ENCODE data around the gene HM13. TPM values are rescaled to one million over a fixed set of nuclear protein-coding genes. Genes with fewer than 3 reads are reported as not detected.

The HM13 gene
- total RNA-seq, 1 experiment from 2014 or later, result 183 TPM

DNA sequence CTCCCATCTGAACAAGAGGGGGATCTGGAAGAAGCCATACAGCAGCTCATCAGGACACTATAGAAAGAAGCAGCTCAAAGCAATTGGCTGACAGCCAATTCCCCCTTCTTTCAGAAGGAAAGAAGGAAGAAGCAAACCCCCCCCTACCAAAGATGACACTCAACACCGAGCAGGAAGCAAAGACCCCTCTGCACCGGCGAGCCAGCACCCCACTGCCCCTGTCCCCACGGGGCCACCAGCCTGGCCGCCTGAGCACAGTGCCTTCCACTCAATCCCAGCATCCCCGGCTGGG is 38.0 kb upstream of the HM13 start (continued):
- TF ChIP-seq, protein P1, sequence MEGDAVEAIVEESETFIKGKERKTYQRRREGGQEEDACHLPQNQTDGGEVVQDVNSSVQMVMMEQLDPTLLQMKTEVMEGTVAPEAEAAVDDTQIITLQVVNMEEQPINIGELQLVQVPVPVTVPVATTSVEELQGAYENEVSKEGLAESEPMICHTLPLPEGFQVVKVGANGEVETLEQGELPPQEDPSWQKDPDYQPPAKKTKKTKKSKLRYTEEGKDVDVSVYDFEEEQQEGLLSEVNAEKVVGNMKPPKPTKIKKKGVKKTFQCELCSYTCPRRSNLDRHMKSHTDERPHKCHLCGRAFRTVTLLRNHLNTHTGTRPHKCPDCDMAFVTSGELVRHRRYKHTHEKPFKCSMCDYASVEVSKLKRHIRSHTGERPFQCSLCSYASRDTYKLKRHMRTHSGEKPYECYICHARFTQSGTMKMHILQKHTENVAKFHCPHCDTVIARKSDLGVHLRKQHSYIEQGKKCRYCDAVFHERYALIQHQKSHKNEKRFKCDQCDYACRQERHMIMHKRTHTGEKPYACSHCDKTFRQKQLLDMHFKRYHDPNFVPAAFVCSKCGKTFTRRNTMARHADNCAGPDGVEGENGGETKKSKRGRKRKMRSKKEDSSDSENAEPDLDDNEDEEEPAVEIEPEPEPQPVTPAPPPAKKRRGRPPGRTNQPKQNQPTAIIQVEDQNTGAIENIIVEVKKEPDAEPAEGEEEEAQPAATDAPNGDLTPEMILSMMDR (IDR thresholded peaks at IDR 0.05 in 2 of 3, conservative IDR thresholded peaks at IDR 0.05 in 1 of 3; ENCODE audit: borderline replicate concordance in 1 of 3, insufficient read depth in 1 of 3, low read depth in 2 of 3, low read length in 2 of 3), result no peak
- TF ChIP-seq TCF7L2 (IDR thresholded peaks at IDR 0.05; ENCODE audit: borderline replicate concordance, extremely low read depth, insufficient read depth, insufficient read length), result no peak

GRCh38 chr20:31476643-31477215 is 37.5 kb upstream of the HM13 start:
- POLR2A ChIA-PET, result no interaction called here

More at GRCh38 chr20:31476643-31477215, 37.5 kb upstream of the HM13 start:
- CTCF ChIA-PET, result interaction anchor here (0.6 kb wide), 1 partner anchor 63 kb away, joined by 5 read pairs; no protein-coding TSS in a partner anchor
- ATAC-seq (no peak), DNase-seq (ENCODE audit: low read depth, low spot score) (no peak)
- TF ChIP-seq, protein P2, sequence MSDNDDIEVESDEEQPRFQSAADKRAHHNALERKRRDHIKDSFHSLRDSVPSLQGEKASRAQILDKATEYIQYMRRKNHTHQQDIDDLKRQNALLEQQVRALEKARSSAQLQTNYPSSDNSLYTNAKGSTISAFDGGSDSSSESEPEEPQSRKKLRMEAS (IDR thresholded peaks at IDR 0.05), result no peak
- TF ChIP-seq REST (IDR thresholded peaks at IDR 0.05; ENCODE audit: low read depth) (no peak), SP1 (IDR thresholded peaks at IDR 0.05; ENCODE audit: low read depth) (no peak), EZH2phosphoT487 (IDR thresholded peaks at IDR 0.05; ENCODE audit: borderline replicate concordance) (no peak), ELF1 (IDR thresholded peaks at IDR 0.05; ENCODE audit: borderline replicate concordance, low read depth) (no peak), CBX3 (IDR thresholded peaks at IDR 0.05; ENCODE audit: low read depth) (no peak), YY1 (IDR thresholded peaks at IDR 0.05; ENCODE audit: extremely low read depth, insufficient replicate concordance, low read depth, low read length) (no peak), EGR1 (IDR thresholded peaks at IDR 0.05; ENCODE audit: low read depth) (no peak), POLR2AphosphoS5 (IDR thresholded peaks at IDR 0.05; ENCODE audit: low read depth, low read length) (no peak), TCF7L2 (IDR thresholded peaks at IDR 0.05; ENCODE audit: borderline replicate concordance, extremely low read depth, insufficient read depth, insufficient read length) (no peak), CEBPB (IDR thresholded peaks at IDR 0.05; ENCODE audit: low read depth) (no peak), FOSL1 (IDR thresholded peaks at IDR 0.05; ENCODE audit: low read depth) (no peak), SRF (IDR thresholded peaks at IDR 0.05; ENCODE audit: low read depth) (no peak), SIN3A (IDR thresholded peaks at IDR 0.05; ENCODE audit: low read depth) (no peak), POLR2A (IDR thresholded peaks at IDR 0.05; ENCODE audit: borderline replicate concordance, extremely low read depth, insufficient read depth, insufficient read length) (no peak)
- TF ChIP-seq, protein P1 (IDR thresholded peaks at IDR 0.05 in 2 of 3, conservative IDR thresholded peaks at IDR 0.05 in 1 of 3; ENCODE audit: borderline replicate concordance in 1 of 3, insufficient read depth in 1 of 3, low read depth in 2 of 3, low read length in 2 of 3), result no peak
- TF ChIP-seq, protein P3, sequence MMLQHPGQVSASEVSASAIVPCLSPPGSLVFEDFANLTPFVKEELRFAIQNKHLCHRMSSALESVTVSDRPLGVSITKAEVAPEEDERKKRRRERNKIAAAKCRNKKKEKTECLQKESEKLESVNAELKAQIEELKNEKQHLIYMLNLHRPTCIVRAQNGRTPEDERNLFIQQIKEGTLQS (IDR thresholded peaks at IDR 0.05), result no peak
- H3K36me3 ChIP-seq (ENCODE audit: control insufficient read depth in 1 of 2, insufficient read depth in 2 of 2, low read length in 2 of 2), result no peaks in the 10 kb centered on the region
- no peaks in the 10 kb centered on the region for H3K9me3 ChIP-seq (ENCODE audit: control insufficient read depth in 1 of 2, insufficient read depth in 1 of 2, low read depth in 1 of 2, low read length in 2 of 2)
- no peaks in the 10 kb centered on the region for H4K20me1 ChIP-seq (ENCODE audit: insufficient read depth)
- H3K27ac ChIP-seq (ENCODE audit: low read depth, low read length), result no peak overlapping the region
- H2AFZ ChIP-seq (ENCODE audit: low read depth, low read length, poor library complexity, severe bottlenecking), result no peak overlapping the region
- H3K4me2 ChIP-seq (ENCODE audit: low read length), result no peak overlapping the region
- H3K4me1 ChIP-seq (ENCODE audit: control insufficient read depth in 1 of 2, insufficient read depth in 2 of 2, low read length in 2 of 2), result no peaks in the 10 kb centered on the region
- no TSS peak for BruUV-seq (replicated peaks)
- H3K4me3 ChIP-seq (replicated peaks in 1 of 2; ENCODE audit: low read depth in 1 of 2, low read length in 2 of 2), result no peak overlapping the region
- H3K9me2 ChIP-seq (ENCODE audit: insufficient read depth), result no peaks in the 10 kb centered on the region
- H3K27me3 ChIP-seq (ENCODE audit: insufficient read depth, low read length), result no peaks in the 10 kb centered on the region
- intact Hi-C loops (cut with micrococcal nuclease), result no loop called here
- RAD21 ChIA-PET (ENCODE audit: low non-redundant PET in 1 of 2, low total read pairs in 2 of 2, uncharacterized antibody in 2 of 2, unreplicated experiment in 2 of 2), result no interaction called here
- no peaks in the 10 kb centered on the region for H3K79me2 ChIP-seq (ENCODE audit: insufficient read depth, low read length)
- H3K9ac ChIP-seq (ENCODE audit: low read length), result no peak overlapping the region

All from HCT116 (cell line).